NCI-H2107 treated with DMSO at 0.1 percent for 48 hours (cell line): ENCODE results near the gene PACC1.

Experiments
- DNase-seq: peaks from one replicate; lab custom pipeline; 2025; ENCODE audit not compliant: unreplicated experiment; lab: John Stamatoyannopoulos, UW

Gene PACC1

DNA sequence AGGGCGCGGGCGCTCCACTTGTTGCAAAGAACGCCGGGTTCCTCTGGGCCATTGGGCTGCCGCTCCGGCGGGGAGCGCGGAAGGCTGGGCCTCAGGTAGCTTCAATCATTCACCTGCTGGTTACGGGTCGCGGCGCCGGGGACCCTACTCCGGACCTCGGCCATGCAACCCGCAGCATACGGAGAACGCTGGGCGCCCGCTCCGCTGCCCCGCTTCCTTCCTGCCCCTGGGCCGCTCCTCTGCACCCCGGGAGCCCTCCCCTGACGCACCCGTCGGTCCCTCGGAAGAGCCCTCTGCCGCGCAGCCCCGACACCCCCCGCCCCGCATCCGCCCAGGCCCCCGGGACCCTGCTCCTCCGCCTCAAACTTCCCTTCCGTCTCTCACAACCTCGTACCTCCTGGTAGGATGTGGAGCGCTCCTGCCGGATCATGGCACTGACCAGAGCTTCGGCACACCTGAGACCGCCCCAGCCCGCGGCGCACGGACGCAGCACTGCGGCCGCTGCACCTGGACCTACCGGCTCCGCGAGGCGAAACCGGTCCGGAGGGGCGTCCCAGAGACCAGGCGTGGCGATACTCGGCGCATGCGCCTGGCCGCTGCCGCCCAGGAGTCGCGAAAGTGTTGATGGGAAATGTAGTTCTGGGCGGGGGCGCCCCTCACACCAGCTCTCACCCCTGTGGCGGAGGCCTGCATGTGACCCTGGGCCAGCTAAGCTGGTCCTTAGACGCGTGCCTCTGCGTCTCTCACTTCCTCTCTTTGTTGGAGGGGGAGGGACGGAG lies at the start of gene PACC1:
Gene PACC1 (minus strand): TSS at position 559 of the 779 bp plus-strand sequence. CDS start 129 bp downstream, at position 430.
- peak; percentile 94 for DNase-seq

DNA sequence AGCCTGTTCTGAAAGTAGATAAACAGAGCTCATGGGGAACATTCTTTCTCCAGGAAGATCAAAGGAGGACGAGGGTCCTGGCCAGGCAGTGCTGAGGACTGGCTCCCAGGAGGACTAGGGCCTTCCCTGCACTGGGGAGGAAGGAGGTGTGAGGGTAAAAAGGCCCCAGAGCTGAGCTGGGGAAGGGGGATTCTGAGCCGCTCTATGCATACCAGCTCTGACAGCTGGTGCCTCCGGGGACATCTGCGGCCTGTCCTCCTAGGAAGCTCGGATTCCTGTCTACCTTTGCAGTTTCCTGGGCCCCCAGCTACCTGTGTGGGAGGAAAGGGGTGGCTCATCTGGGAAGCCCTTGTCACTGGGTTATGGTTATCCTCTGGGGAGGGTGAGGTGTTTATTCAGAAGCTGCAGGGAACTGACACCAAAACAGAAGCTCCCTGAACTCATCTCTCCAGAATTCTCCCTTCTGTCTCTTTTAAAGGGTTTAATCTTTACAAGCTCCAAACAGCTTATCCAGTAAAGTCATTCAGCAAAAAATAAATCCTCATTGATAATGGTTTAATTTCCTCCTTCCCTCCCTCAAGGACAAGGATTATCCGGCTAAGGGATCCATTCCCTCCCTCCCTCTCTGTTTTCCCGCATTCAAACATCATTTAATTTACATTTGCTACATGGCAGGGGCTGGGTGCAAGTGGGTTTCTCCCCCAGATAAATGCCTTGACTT lies 49.0 kb upstream of the PACC1 start:
- no peak for DNase-seq

DNA sequence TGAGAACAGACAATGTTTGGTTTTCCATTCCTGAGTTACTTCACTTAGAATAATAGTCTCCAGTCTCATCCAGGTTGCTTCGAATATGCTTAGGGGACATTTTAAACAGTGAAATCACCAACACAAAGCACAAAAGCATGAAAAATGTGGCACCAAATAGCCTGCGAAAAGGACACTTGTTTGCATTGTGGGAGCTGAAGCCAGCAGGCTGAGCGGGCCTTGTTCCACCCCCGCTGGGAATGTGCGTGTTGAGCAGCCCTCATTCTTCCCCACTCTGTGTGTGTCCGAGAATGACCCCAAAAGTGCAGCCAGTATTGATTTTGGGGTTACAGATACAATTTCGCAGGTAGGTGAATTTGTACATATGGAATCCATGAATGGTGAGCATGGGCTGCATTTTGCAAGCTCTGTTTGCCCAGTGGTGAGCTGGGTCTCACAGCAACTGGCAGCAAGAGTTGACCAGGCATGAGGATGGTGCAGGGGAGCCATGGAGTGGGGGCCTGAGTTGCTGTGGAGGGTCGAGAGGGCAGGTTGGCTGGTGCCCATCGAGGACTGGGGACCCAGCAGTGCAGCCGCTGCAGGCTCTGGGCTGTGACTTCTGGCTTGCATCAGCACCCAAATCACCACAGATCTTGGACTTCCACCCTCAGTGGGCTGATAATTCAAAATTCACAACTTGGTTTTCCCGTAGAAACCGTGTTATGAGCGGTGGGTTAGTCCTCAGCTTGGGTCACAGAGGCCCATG lies 47.4 kb upstream of the PACC1 start:
- DNase-seq, result no peak

DNA sequence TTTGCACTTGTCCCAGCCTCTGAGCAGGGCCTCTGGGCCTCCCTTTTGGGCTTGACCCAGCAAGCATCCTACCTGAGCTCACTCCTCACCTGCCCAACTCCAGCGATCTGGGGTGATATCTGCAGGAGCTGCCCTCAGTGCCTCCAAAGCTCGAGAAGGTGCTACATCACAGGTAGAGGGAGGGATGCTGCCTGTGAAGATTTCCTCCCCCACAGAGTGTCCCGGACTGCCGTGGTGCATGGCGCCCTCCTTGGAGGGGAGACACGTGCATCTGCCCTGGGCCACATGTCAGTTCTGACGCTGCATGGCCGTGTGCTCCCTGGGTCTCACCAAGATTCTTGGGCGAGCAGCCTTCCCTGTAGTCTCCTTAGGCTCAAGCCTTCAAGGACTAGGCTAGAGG lies 45.7 kb upstream of the PACC1 start:
- no peak for DNase-seq

DNA sequence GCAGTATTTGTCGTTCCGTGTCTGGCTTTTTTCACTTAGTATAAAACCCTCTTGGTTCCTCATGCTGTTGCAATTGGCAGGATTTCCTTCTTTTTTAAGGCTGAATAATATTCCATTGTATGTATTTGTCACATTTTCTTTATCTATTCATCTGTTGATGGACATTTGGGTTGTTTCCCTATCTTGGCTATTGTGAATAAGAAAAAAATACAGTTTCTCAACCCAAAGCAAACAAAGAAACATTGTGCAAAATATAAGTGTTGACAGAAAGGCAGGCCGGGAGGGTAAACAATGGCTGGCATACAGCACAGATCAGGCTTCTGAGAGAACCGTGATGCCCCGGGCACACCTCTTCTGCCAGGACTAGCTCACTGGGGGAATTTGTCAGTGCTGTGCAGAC lies 45.0 kb upstream of the PACC1 start:
- DNase-seq, result no peak

DNA sequence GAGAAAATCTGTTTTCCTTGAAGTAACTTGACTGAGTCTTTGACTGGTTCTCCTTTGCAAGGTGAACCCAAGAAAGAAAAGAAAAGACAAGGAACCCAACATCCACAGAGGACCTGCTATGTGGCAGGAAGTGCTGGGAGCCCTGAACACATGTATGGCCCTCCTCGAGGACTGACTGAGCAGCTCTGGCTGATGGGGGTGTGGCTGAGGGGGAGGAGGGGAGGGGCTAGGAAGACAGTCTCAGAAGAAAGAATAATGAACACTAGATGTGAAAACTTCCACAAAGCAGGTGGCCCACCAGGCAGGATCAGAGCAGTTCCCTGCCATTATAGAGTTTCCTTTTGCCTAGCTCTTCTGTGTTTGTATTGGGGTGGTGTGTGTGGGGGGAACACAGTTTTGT lies 44.1 kb upstream of the PACC1 start:
- no peak for DNase-seq

DNA sequence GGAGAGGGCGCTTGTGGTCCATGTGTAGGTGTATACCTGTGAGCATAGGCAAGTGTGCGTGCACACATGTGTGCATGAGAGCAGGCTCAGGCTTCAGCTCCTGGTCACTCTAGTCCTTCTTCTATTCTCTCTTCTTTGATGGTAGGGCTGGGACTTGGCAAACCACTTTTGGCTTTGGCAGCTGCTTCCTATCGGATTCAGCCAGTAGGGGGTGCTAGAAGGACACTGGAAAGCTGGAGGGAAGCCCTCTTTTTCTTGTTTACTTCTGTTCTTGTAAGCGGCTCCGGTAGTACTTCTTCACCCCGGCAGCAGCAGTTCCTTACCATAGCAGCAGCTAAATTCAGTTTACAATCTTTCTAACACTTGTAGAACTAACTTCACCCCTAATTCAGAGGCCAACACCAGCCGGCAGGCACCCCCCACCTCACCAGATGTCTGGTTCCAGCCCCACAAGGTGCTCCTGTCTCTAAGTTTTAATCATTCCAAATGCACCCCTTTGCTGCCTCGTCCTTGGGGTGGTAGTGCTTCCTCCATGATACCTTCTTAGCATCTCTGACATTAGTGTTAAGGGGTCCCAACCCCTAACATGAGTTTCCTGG lies 43.2 kb upstream of the PACC1 start:
- DNase-seq, result peak; percentile 60

DNA sequence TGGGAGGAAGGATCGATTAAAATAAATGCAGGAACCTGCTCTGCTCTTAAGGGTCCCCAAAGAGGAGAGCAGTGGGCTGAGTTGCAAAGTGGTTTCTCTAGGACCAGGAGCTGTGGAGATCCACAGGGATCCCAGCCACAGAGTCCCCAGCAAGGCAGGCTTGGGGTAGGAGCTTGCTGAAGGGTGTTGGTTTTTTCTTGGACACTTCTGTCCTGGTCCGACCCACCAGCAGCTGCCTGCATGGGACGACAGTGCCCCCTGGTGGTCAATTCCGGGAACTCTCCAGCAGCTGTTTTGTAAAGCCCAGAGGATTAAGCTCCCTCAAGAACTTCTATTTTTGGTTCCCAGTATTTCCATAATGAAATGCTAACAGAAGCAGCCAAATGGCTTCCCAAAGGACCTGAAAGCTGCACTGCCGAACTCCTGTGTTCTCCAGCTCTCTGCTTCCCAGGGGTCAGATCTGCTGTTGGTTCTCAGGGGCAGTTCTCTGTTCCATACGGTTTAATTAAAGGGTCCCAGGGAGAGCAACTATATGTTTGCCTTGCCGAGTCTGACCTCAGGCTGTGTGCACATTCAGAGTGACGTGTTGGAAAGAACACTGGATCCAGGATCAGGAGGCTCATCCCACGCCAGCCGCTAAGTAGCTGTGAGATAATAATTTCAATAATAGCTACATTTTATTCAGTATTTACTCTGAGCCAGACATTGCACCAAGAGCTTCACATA lies 41.3 kb upstream of the PACC1 start:
- DNase-seq, result peak; percentile 44

DNA sequence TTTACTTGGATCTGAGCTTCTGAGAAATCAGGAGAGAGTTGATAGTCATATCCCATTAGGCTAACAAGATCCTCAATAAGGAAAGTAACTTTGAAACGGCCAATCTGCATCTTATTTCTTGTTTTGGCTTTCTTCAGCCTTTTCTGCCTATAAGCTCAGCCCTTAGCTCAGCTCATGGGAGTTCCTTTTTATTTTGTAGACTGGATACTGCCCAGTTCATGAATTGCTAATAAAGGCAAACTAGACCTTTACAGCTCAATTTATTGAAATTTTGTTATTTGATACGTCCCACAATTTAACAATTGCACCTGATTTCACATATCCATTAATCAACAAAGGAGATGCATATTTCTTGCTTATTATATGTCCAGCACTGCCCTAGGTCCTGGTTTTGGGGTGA lies 40.7 kb upstream of the PACC1 start:
- DNase-seq, result no peak

DNA sequence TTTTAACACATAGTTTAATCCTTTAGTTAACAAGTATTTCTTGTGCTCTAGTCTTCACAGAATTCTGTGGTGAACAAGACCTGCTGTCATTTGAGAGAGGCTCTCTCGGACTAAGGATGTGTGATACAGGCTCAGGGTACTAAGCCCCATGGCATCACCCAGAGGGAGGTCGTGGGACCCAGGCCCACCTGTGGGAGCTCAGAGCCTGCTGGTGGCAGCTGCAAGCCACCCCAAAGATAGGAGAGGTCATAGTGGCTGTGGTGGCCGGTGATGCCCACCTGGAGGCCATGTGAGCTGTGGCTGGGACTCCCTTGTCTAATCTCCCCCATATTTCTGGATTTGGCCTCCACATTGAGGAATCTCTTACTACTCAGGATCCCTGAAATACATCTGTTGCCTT lies 40.1 kb upstream of the PACC1 start:
- no peak for DNase-seq

DNA sequence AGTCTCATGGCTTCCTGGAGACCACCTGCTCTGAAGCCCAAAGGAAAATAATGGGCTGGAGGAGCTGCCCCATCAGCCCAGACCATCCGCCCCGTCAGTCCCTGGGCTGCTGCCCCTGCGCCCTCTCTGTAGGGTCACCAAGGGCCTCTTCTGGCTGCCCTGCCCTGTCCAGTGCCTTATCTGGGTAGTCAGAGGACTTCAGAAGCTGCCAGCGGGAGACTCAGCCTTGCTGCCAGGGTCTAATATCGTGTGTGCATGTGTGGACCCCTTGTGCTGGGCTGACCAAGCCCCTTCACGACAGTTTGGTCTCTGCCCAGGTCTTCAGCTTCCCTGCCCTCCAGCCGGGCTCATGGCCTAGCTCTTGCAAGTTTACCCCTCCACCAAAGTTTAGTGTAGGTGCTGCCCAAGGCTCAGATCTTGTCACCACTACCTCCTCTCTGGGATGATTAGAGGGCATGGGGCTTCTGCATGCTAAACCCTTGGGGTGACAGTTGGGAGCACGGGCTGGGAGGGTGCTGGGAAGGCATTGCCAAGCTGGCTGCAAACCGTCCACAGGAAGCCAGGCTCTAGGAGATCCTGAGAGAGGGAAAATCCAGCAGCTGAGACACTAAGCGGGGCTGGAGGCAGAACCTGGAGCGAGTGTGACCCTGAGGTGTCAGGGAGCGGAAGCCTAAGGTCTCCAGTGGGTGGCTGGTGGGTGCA lies 38.6 kb upstream of the PACC1 start:
- no peak for DNase-seq

DNA sequence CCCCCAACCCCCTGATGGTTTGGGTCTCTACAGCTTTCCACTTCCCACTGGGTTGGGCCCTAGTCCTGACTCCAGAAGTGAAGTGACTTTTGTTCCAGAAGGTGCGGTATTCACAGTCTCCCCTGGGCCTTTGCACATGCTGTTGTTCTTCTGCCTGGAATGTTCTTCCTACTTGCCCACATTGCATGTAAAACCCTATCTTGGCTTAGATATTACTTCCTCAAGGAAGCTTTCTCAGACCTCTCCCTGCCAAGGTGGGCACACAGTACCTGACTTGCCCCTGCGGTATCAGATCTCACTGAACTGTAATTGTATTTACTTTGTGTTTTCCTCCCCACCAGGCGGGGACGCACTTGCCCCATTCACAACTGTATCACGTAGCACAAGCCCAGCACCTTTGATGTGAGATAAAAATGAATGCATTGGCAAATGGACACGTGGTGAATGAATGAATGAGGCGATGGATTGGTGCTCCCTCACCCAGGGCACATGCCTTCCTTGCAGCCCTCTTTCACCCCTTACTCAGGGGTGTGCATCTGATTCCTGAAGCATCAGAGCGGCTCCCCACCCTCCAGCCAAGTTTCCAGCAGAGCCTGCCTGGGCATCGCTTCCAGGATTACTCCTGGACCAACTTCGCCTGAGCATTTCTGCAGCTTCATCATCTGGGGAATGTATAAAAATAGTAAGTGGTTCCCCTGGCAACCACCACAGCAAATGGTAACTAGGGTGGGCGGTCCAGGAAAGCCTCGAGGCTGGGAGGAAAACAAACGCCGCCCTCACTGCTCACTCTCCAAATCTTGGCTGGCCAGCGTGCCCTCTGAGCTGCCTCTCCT lies 37.9 kb upstream of the PACC1 start:
- no peak for DNase-seq

DNA sequence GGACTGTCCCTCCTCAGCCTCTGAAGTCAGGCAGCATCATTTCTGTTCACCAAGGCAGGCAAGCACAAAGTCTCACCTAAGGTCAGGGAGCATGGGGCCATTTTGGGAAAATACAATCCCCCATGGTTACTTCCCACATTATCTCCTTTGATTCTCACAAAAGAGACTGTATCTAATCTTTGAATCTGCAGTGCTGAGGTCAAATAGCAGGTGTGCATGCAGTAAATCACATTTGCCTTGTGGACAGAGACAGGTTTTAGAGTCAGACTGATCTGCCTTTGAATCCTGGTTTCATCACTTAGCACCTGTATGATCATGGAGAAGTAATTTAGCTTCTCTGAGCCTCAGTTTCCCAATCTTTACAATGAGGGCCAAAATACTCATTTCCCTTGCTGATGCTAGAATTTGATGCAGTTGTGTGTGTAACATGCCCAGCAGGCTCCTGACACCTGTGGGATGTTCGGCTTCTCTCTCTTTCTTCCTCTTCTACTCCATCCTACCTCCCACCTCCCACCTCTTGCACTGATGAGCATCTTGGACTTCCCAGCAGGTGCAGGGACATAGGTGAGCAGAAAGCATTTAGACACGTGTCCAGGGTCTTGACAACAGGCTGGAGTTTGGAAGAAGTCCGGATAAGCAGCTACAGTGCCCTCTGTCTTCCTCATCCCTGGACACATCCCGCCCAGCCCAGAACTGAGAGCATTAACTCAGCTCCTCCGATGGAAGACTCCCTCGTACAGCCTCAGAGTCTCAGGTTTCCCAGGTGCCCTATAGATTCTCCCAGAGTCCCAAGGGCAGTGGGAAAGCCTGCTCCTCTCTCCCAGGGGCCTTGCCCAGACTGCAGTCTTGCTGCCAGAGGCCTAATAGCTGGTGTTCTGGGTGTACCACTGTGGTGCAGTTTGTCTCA lies 37.0 kb upstream of the PACC1 start:
- DNase-seq, result no peak

DNA sequence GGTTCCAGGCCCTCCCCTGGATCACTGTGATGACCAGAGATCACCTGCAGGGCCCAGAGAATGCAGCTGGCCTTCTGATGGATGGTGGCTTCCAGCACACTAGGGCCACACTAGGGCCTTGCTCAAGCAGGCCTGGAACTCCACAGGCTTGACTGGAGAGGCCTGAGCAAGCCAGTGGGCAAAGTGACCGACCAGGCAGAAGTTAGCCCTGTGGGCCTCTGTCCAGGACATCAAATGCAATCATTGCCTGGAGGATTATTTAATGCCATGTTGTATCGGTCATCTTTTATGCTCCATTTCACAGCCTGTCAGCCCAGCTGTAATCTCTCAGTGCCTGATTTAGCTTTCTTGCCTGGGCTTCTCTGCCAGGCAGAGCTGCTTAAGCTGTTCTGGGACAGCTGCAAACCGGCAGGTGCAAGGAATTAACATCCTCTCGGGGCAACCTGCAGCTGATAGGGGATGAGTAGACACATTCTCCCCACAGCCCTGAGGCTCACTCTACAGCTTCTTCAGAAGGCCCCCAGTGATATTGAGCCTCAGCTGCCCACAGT lies 35.7 kb upstream of the PACC1 start:
- DNase-seq, result no peak

DNA sequence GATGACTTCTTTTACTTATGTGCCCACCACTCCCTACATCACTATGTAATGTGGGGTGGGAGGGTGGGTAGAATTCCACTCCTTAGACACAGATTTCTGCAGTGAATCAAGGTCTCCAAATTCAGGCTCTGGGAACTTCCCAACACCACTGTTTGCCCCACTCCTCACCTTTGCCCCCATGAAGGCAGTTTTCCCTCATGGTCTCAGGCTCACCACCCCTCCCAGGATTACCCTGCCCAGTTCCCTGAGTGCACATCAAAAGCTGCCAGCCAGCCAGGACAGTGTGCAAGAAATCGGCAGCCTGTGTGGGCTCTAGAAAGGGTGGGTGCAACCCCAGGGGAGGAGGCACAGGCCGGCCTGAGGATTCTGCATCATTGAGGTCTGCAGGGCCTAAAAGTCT lies 32.8 kb upstream of the PACC1 start:
- DNase-seq, result no peak

DNA sequence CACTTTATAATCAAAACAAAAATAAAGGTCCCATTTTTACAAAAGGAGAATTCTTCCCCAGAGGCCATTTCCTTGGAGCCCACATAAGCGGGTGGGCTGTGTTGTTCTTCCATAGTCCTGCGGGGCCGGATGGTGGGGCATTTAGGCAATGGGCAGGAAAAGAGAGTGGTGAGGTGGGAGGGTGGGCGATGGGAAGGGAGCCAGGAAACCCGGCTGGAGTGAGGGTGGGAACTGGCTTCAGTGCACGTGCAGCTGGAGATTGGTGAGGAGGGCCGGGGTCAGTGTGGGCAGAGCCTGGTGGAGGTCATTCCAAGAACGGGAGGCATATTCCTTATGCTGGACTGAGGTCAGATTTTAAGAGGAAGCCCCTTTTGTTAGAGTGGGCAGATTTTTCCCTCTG lies 31.6 kb upstream of the PACC1 start:
- DNase-seq, result no peak

DNA sequence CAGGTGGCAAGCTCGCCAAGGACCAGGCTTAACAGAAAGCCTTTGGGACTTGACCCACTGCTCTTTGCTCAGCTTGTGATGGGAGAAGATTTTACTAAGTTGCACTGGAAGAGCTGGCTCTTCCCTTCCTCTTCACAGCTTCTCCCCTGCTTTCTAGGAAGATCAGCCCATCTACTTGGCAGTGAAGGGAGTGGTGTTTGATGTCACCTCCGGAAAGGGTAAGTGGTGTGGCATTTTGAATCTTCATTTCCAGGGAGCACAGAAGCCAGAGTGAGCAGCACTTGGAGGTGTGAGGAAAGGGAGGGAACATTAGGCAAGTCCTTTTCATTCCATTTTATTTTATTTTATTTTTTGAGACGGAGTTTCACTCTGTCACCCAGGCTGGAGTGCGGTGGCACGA lies 27.7 kb upstream of the PACC1 start:
- no peak for DNase-seq

DNA sequence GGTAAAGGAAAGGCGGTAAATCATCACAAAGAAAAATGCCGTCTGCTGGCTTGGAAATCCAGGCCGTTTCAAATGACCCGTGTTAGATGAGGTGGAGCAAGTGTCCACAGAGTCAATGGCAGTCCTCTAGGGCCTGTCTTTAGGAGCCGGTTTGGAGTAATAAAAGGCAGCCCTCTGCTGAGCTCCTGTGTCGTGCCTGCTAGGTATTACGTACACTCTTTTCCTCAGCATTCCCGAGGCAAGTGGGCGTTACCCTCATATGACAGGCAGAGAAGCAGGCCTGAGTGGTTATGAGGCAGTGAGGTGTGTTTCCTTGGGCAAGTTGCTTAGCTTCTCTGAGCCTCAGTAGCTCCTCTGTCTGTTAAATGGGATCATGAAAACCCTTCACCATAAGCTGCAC lies 25.7 kb upstream of the PACC1 start:
- no peak for DNase-seq
